ENCODE data around the gene VWA7.

VWA7 gene

GRCh38 chr6:31767096-31767645, 10.0 kb downstream of the VWA7 start:
- POLR2A ChIA-PET = interaction anchor here (1.2 kb wide), 1 partner anchor 60 kb away, joined by 4 read pairs; the partner anchor contains the start of gene HSPA1B
- no peak for TF ChIP-seq CTCF (IDR thresholded peaks at IDR 0.05; ENCODE audit: insufficient read depth, low read length, missing control alignments)
- CTCF ChIA-PET = interaction anchor here (0.8 to 0.9 kb wide), 2 partner anchors 14 to 26 kb away, joined by 3 to 4 read pairs; no protein-coding TSS in a partner anchor
- H3K4me3 ChIP-seq (ENCODE audit: low read depth, low read length) = no peak overlapping the region
- DNase-seq (ENCODE audit: low read depth, low spot score) = no peak

GRCh38 chr6:31765910-31766794, 11.0 kb downstream of the VWA7 start:
- H3K4me3 ChIP-seq (ENCODE audit: low read depth, low read length) = peak overlapping the region; percentile 40
- POLR2A ChIA-PET = interaction anchor here (1.2 kb wide), 1 partner anchor 61 kb away, joined by 4 read pairs; the partner anchor contains the start of gene HSPA1B
- CTCF ChIA-PET = interaction anchor here (1.0 to 1.4 kb wide), 3 partner anchors 9 to 22 kb away, joined by 3 read pairs; no protein-coding TSS in a partner anchor
- TF ChIP-seq CTCF (IDR thresholded peaks at IDR 0.05; ENCODE audit: insufficient read depth, low read length, missing control alignments) = no peak
- no peak for DNase-seq (ENCODE audit: low read depth, low spot score)

- H3K4me3 ChIP-seq (ENCODE audit: low read depth, low read length) = no peak overlapping the region
- CTCF ChIA-PET = interaction anchor here (1.0 to 1.4 kb wide), 3 partner anchors 9 to 23 kb away, joined by 3 read pairs; no protein-coding TSS in a partner anchor
- POLR2A ChIA-PET = no interaction called here
- no peak for DNase-seq (ENCODE audit: low read depth, low spot score)
- no peak for TF ChIP-seq CTCF (IDR thresholded peaks at IDR 0.05; ENCODE audit: insufficient read depth, low read length, missing control alignments)
These were observed 11.6 kb downstream of the VWA7 start for GRCh38 chr6:31765559-31765909.

- TF ChIP-seq CTCF (IDR thresholded peaks at IDR 0.05; ENCODE audit: insufficient read depth, low read length, missing control alignments) = no peak
- no peak for DNase-seq (ENCODE audit: low read depth, low spot score)
- POLR2A ChIA-PET = no interaction called here
- CTCF ChIA-PET = interaction anchor here (1.5 kb wide), 1 partner anchor 32 kb away, joined by 3 read pairs; the partner anchor contains the start of gene VARS1
- H3K4me3 ChIP-seq (ENCODE audit: low read depth, low read length) = no peak overlapping the region
These were observed 12.9 kb downstream of the VWA7 start for GRCh38 chr6:31764198-31764597.

GRCh38 chr6:31763619-31763940, 13.5 kb downstream of the VWA7 start:
- no peak for TF ChIP-seq CTCF (IDR thresholded peaks at IDR 0.05; ENCODE audit: insufficient read depth, low read length, missing control alignments)
- no peak overlapping the region for H3K4me3 ChIP-seq (ENCODE audit: low read depth, low read length)
- ChIA-PET POLR2A (no interaction called here), CTCF (interaction anchor here (1.4 to 1.5 kb wide), 2 partner anchors 28 to 32 kb away, joined by 3 to 5 read pairs; partner anchors contain the start of gene VARS1)
- DNase-seq (ENCODE audit: low read depth, low spot score) = no peak
